ENCODE measurements around the gene NPAS2. TPM values are rescaled to one million over a fixed set of nuclear protein-coding genes. Genes with fewer than 3 reads are reported as not detected.
A peak's percentile ranks its signal among the peaks of the same experiment; 100 is the strongest.

Gene NPAS2
- polyA plus RNA-seq, 1 donor = 16.8 TPM

DNA sequence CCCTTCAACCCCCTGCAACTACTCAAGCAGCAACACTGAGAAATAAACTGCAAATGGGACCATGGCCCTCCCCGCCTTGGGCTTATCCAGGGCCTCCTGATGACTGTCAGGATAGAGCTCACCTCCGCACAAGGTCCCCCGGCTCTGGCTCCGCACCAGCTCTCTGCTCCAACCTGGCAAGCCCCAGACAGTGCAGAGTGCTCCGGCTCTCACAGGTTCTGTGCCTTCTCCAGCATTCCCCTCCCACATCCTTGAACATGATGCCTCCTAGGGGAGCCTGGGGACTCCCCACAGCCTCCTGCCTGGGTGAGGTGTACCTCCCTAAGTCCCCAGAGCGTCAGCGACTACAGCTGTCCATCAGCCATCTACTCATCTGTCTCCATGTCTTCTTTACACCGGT, 26.7 kb upstream of the NPAS2 start:
- DNase-seq = no peak

DNA sequence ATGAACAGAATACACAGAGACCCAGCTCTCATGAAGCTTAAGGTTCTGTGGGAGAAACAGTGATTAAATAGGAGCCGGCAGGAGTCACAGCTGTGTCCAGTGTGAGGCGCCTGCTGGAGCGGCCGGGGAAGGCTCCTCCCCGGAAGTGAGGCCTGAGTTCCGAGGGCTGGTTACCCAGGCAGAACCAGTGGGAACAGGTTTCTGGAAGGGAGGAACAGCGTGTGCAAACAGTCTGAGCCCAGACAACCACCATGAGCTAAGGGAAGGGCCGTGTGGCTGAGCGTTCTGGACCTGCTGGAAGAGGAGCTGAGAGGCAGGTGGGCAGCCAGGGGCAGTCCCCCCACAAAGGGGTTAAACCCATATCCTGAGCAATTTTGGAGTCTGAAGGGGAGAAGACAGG, 26.0 kb upstream of the NPAS2 start:
- no peak for DNase-seq

DNA sequence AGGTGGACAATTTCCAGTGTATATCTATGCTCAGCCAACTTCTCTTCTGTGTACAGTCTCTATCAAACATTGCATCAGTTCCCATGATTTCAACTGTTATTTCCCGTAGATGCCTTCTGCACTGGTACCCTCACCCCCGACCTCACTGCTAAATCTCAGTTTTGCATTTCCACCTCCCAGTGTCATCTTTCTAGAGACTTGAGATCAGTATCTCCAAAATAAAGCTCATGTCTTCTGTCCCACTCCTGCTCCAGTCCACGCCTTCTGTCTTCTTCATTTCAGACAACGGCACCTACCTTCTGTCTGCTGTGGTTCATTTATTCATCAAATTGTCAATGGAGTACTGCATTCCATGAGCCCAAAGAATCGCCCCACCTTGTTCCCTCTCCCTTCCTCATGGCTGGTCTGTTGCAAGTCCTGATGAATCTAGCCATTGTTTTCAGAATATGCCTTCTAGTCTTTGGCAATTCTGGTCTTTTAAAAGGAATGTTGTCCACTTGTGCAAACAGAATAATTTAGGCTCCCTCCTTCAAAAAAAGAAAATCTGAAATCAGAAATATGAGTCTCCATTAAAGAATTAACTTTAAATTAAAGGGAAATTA, 23.3 kb upstream of the NPAS2 start:
- DNase-seq = no peak

DNA sequence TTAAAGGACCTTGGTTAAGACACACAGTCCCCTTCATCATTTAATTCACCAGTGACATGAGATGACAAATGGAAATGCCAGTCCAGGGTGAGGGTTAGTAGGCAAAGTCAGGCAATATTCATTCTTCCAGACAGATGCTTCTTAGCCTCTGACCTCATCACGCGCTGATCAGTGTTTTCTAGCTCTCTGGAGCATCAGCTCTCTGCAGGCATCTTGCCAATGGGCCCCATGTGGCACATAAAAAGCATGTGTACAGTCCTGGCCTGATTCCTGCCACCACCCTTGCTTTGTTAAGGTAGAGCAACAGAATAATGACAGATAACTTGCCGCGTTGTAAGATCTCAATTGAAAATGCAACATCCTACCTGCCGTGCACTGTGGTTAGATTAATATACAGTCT, 20.3 kb upstream of the NPAS2 start:
- no peak for DNase-seq

DNA sequence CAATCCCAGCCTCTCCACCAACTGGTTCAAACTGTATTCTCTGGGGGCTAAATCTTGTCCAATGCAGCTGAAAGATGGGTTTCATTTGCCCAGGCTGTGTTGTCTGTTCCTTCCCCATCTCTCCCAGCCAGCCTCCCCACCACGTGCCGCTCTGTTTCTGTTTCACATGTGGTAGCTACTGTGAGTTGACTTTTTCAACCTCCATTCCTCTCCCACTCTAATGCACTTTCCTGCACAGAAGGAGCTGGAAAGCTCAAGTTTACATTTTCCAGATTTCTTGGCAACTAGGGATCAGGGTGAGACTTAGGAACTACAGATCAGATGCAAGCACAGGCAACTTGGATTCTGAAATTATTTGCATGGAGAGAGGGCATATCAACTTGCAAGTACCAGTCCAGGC, 19.0 kb upstream of the NPAS2 start:
- DNase-seq = no peak

DNA sequence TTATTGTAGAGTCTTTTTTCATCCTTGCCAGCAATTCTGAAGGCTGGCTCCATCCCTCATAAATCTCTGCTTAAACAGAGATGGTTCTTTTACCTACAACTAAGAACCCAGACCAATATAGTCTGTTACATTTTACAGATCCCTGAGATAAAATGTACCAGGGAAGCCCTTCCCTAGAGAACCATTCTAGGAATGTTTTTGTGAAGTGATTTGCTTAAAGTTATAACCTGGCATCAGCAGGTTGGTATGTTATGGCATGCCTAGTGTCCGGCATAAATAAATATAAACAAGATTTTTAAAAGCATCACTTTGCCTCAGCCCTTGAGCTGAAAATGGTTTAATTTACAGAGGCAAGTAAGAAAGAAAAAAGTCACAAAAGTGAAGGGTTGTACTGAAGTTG, 18.5 kb upstream of the NPAS2 start:
- no peak for DNase-seq

DNA sequence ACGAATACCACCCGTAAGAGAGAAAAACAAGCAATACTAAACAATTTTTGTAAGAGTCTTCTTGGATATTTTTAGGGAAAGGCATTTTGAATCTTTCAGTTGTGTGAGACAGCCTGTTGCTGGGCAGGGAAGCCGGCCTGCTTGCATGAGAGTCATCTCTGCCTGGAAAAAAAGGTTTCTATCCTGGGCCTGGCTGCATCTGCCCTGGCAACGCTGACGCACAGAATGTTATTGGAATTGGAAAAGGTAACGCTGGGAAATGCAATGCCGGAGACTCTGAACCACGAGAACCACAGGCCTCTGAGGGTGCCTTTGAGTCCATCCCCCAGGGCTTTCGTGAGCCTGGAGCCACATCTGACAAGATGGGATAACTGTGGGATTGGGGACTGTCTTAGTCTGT, 17.9 kb upstream of the NPAS2 start:
- DNase-seq = no peak

DNA sequence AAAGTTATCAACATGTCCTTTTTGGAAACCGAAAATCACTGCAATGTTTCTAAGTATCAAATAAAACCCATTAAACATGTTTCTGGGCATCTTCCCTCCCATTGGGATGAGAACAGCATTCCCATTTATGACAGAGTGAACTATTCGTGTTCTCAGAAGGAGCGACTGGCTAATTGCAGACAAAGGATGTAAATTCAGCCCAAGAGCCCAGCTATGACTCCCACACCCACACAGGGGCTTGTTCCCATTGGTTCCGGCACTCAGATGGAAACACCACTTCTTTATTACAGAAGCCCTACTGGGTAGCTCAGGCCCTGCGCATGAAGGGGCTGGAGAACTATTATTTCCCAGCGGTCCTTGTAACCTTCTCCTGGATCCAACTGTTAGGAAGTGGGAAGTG, 16.6 kb upstream of the NPAS2 start:
- DNase-seq = no peak

DNA sequence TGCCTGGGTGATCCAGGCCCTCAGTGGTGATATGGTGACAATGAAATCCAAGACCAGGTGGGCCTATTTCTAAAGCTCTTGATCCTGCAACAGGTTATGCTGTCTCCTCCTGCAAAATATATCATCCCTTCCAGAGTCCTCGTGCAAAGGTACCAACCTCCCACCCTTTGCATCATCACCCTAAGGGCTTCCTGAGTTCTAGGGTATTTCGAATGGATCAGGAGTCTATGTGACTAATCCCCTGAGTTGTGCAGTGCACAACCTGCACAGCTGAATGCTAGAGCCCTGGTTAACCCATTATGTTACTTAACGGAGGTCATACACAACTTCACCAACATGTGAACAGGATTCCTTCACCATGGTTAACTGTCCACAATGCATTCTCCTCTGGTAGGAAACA, 13.4 kb upstream of the NPAS2 start:
- DNase-seq = no peak

DNA sequence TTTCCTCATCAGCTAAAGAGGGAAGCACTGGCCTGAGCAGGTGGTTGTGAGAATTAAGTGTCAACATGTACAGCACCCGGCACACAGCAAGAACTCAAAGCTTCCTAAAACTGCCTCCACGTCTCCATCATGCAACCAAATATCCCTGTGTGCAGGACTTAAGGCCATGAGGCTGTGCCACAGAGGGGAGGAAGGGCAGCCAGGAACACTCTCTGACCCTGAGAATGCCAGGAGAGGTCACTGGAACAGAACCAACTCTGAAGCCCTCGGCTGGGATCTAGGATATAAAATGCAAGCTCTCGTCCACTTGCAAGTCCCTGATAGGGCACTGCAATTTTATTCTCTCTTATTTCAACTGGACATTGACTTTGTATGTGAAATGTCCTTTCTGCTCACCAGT, 12.2 kb upstream of the NPAS2 start:
- no peak for DNase-seq

DNA sequence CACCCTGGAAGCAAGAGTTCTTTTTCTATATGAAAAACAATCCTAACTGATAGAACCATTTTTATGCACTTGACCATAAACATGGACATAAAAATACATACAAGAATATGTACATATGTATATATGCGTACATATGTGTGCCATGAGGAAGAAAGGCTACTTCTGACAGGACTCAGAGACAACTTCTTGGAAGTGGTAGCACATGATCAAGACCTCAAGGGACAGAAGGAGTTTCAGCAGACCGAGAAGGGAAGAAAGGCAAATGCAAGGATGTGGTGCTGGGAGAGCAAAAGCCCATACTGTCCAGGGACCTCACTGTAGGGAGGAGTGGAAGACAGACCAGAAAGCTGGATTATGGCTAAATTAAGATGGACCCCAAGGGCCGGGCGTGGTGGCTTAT, 11.4 kb upstream of the NPAS2 start:
- DNase-seq = no peak

DNA sequence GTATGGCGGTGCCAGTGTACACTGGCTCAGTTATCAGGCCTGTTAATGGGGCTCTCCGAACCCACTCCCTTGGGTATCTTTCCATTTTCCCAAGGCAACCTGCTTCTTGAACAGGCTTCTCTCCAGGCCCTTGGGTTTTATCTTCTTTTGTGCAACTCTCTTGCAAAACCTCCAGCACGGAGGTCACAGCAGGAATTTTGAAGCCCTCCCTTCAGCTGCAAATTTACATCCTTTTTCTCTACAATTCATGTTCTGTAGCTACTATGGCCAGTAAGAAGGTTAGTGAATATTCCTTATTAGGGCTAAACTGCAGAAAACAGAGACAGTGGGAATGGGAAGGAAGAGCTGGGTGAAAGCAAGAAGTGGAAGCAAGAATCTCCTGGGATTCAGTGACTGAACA, 10.4 kb upstream of the NPAS2 start:
- no peak for DNase-seq

DNA sequence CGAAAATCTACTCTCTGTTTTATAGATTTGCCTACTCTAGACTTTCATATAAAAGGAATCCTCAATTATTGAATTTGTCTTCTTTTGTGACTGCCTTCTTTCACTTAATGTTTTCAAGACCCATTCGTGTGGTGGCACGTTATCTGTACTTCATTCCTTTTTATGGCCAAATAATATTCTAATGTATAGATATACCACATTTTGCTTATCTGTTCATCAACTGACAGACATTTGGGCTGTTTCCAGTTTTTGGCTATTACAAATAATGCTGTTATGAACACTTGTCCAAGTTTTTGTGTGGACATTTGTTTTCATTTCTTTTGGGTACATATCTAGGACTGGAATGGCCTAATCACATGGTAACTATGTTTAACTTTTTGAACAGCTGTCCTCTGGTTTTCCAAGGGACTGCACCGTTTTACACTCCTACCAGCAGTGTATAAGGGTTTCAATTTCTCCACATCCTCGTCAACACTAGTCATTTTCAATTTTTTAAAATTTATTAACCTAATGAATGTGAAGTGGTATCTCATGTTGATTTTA, 9.3 kb upstream of the NPAS2 start:
- no peak for DNase-seq

DNA sequence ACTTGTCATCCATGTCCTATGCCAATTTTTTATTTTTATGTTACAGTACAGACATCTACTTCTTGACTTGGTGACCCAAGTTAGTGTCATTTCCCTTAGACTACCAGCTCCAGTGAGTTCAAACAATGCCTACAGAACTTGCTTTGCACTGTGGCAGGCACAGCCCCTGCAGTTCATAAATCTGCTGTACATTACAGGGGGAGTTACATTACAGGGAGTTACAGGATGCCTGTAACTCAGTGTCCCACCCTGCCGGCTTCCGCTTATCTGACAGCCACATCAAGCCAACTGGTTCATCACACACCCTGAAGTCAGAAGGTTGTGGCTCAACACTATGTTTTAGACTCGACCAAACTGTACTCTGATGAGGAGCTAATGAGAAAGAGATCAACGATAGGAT, 7.8 kb upstream of the NPAS2 start:
- peak; percentile 60 for DNase-seq

DNA sequence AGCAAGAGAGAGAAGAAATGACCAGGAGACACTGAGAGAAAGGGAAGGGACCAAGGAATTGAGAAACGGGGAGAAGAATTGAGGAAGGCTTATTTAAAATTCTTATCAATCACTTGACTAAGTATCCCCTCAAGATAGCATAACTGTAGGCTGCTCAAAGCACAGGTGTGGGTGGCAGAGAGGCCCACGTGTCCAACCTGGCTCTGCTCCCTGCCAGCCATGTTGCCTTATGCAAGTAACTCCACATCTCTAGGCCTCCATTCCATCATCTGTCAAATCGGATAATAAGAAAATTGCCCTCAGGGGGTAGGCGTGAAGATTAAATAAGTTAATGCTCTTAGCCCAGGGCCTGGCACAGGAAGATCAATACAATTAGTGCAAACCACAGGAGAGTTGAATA, 7.4 kb upstream of the NPAS2 start:
- DNase-seq = no peak

DNA sequence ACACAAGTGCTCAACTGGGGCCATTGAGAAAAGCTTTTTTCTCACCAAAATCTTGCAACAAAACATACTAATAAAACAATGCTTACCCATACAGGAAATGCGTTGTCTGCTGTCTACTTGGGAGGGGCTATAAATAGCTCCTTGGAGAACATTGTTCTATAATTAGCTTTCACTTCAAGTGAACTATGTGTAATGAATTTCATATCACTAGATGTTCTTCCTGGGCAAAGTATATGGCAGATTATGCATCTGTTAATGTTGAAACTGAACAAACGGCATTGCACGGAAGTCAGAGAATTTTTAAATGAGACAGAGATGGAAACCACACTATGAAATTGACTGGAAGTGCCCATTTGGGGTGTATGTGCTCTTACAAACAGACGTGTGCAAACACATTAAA, 6.4 kb upstream of the NPAS2 start:
- DNase-seq = no peak

DNA sequence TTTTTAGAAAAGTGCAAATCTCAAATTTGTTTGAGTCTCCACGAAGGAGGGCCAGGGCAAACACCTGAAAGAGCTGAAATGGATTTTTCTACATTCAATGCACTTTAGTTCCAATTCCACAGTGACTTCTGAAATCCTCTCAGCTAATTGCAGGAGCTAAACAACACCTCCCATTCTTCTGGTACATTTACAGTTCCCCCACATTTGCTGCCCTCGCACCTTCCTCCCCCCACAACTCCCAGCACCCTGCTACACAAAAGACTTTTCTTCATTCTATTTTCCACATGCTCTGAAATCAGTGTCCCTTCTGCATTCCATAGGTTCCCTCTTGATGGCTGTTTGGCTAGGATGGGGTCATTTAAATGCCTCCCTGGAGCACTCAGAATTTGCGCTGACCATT, 5.9 kb upstream of the NPAS2 start:
- no peak for DNase-seq

DNA sequence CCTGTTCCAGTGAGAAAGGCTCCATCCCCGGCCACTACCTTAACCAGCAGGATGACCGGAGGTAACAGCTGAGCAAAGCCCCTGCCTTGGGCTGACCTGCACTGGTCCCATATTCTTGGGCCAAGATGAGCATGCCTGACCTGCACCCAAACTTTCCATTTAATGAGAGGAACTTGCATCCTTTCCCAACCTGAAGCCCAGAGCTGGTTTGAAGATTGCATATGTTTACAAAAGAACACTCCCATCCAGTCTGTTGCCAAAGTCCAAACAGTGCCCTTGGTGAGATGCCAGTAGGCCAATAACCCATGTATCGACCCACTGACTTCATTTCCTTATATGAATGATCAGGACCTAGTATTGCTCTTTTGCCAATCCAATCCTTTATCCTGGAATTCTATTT, 5.5 kb upstream of the NPAS2 start:
- DNase-seq = no peak

DNA sequence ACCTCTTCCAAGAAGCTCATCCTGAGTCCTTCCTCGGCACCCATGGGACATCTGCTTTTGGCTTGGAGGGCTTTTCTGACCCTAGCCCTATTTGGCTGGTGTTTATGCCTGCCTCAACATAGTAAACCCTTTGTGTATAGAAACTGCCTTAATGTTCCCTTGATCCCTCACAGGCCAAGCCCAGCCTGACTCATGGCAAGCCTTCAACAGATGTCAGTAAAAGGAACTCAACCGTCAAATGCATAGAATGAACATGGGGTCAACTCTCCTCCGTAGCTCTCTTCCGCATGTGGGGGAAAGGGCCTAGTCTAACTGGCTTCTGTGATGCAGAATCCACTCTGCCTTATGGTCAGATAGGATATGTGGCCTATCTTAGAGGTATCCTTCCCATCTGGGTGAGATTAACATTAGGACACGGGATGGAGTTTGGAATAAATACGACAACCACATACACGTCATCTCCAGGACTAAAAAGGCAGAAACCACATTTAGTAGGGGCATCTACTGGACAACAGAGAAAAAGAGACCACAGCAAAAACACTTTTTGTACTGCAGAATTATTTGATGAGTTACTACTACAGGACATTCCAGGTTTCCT, 2.5 kb upstream of the NPAS2 start:
- no peak for DNase-seq

DNA sequence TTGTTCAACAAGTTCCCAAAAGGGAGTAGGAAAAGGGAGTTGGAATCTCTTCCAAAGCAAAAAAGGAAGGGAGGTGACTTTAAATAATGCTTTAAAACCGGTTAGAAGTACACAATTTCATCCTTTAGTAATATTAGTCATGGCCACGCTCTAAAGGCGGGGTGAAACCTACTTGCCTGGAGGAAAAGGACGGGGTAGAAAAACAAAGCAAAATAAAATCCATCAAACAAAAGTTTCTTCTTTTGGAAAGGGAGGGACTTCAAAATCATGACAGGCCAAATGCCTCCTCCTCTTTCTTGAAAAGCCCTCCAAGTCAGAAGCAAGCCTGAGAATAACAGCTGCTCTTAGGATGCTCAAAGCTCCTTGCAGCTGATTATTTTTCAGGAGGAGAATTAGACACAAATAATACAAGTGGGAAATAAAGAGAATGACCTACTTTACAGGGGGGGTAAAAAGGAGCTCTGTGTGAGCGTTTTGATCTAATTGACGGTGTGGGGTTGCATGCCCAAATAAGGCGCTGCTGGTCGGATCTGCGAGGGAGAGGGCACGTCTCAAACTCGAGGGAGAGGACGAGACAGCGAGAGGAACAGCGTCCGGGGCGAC, 1.8 kb upstream of the NPAS2 start:
- no peak for DNase-seq

DNA sequence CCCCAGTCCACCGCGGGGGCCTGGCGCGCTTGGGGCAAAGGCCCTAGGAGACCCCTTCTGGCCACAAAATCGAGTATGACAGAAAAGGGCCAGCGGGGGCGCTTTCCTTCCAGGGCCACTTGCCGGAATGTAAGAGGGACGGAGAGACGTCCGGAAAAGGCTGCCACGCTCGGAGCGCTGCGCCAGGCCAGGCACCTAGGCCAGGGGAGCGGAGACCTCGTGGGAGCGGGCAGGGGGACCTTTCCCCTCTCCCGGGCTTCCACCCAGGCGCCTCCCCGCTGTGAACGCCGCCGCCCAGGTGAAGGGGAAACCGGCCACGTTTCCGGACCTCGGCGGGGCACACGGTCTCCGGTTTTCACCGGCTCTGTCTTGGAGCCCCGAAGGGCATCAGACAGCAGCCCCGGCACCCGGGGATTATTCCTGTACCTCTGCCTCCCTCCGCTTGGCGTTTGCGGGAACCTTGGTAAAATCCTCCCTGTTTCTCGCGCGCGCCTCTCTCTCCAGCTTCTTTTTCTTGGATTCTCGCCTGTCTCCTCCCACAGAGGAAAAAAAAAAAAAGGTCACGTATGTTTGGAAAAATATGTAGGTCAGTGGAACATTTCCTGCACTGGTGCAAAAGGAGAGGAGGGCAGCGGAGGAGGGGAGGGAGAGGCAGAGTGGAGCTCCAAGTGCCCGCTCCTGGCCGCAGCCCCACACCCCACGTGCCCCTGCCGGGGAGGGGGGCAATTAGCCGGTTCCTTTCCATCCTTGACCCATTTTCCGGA, 1.2 kb upstream of the NPAS2 start:
- DNase-seq = peak; percentile 61

DNA sequence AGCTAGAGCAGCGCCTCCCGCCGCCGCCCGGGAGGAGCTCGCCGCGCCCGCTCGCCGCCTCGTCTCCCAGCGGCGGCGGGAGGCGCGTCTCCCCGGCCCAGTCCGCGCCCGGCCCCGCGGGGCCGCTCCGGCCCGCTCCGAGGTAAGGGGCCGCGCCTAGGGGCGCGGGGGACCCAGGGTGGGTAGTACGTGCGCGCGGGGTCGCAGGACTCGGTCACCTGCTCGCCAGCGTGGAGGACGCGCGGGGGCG, 259 bp downstream of the NPAS2 start:
- DNase-seq = no peak

DNA sequence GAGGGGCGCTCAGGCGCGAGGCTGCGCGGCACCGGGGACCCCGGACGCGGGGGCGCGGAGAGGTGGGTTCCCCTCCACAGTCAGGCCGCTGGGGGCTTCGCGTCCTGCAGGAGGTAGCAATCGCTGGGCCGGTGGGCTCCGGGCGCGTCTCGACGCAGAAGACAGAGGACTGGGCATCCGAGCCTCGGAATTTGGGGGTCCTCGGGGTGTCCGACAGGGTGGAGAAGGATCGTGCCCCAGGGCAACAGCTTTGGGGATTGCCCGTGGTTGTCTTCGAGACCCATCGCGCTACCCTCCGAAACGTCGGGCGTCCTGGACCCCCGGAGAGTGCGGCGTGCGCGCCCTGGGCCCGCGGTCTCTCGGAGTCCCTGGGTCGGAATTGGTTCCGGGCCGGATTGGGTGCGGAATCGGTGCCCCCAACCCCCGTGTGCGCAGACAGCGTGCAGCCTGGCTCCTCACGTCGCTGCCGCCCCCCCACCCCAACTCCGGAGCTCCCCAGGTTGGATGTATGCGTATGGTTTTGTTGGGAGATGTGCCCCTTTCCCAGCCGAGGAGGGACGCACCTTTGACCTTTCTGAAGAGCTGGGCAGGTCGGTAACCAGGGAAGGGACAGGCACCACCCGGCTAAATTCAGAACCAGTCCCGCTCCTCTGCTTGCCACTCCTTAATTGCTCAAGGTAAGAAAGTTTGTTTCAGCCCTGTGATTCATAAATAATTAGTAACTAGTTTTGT, 750 bp downstream of the NPAS2 start:
- no peak for DNase-seq

All from left kidney (tissue), 2 donors.